Mesenchymal stem cell (in vitro differentiated cells and primary cell): ENCODE data around the gene TPM1.

Source experiments
- DNase-seq: peaks from one replicate; pipeline ENCODE4 v3.0.0-alpha.2; 2013
- H2AFZ ChIP-seq: one replicate; pipeline ENCODE4 v1.6.1; 2013; ENCODE audit warnings: low read depth, mild to moderate bottlenecking, control low read depth, inconsistent platforms, low read length, moderate library complexity
- H2AK5ac ChIP-seq: 2 replicates; pipeline ENCODE4 v1.6.1; 2013; ENCODE audit warnings: low read length, moderate library complexity, mild to moderate bottlenecking, inconsistent platforms; ENCODE audit not compliant: severe bottlenecking
- H2BK120ac ChIP-seq: one replicate; pipeline ENCODE4 v1.6.1; 2013; ENCODE audit warnings: low read depth, mild to moderate bottlenecking, inconsistent platforms, low read length, moderate library complexity
- H2BK12ac ChIP-seq, 2 experiments: one replicate each; pipeline ENCODE4 v1.6.1; 2013; ENCODE audit warnings: inconsistent platforms in 2 of 2, low read length in 2 of 2, mild to moderate bottlenecking in 2 of 2, moderate library complexity in 2 of 2, control low read depth in 1 of 2
- H2BK15ac ChIP-seq: one replicate; pipeline ENCODE4 v1.6.1; 2013; ENCODE audit warnings: mild to moderate bottlenecking, low read depth, inconsistent platforms; ENCODE audit not compliant: poor library complexity, severe bottlenecking
- H2BK5ac ChIP-seq: 2 replicates; pipeline ENCODE4 v1.6.1; 2013; ENCODE audit warnings: low read depth, mild to moderate bottlenecking, low read length, control low read depth, inconsistent platforms; ENCODE audit not compliant: poor library complexity, severe bottlenecking
- H3K14ac ChIP-seq, 2 experiments: one replicate each; pipeline ENCODE4 v1.6.1; 2013; ENCODE audit warnings: inconsistent platforms in 2 of 2, low read length in 2 of 2, control low read depth in 1 of 2, mild to moderate bottlenecking in 1 of 2, moderate library complexity in 1 of 2
- H3K18ac ChIP-seq, 2 experiments: one replicate each; pipeline ENCODE4 v1.6.1; 2013; ENCODE audit warnings: inconsistent platforms in 2 of 2, low read length in 2 of 2, control low read depth in 1 of 2, low read depth in 1 of 2, mild to moderate bottlenecking in 1 of 2
- H3K23ac ChIP-seq, 2 experiments: one replicate each; pipeline ENCODE4 v1.6.1; 2013; ENCODE audit warnings: inconsistent platforms in 2 of 2, low read length in 2 of 2, mild to moderate bottlenecking in 2 of 2, moderate library complexity in 2 of 2, control low read depth in 1 of 2
- H3K27ac ChIP-seq: 2 replicates; pipeline ENCODE4 v1.5.1; 2013; ENCODE audit warnings: mild to moderate bottlenecking, moderate library complexity, low read length, control low read depth, inconsistent platforms; ENCODE audit not compliant: poor library complexity, severe bottlenecking
- H3K27me3 ChIP-seq, 2 experiments: 2 replicates each; pipeline versions ENCODE4 v1.6.1 to v1.7.0; 2013; ENCODE audit warnings: low read length in 2 of 2, mild to moderate bottlenecking in 2 of 2, moderate library complexity in 2 of 2, control low read depth in 1 of 2, inconsistent platforms in 1 of 2; ENCODE audit not compliant: control insufficient read depth in 1 of 2, insufficient read depth in 1 of 2
- H3K36me3 ChIP-seq, 2 experiments: 2 replicates each; pipeline versions ENCODE4 v1.6.1 to v1.7.0; 2013; ENCODE audit warnings: low read length in 2 of 2, control low read depth in 1 of 2, inconsistent platforms in 1 of 2, low read depth in 1 of 2, mild to moderate bottlenecking in 1 of 2; ENCODE audit not compliant: insufficient read depth in 2 of 2, control insufficient read depth in 1 of 2
- H3K4ac ChIP-seq, 2 experiments: one replicate each; pipeline ENCODE4 v1.6.1; 2013; ENCODE audit warnings: inconsistent platforms in 2 of 2, low read length in 2 of 2, mild to moderate bottlenecking in 2 of 2, moderate library complexity in 2 of 2, control low read depth in 1 of 2, low read depth in 1 of 2
- H3K4me1 ChIP-seq: 2 replicates; pipeline ENCODE4 v1.6.1; 2013; ENCODE audit warnings: low read depth, low read length, control low read depth; ENCODE audit not compliant: control insufficient read depth, insufficient read depth
- H3K4me2 ChIP-seq: 2 replicates; pipeline ENCODE4 v1.6.1; 2013; ENCODE audit warnings: low read length, mild to moderate bottlenecking, inconsistent platforms; ENCODE audit not compliant: poor library complexity, severe bottlenecking
- H3K4me3 ChIP-seq, 2 experiments: 2 replicates each; pipeline versions ENCODE4 v1.5.1 to v1.7.0; 2013; ENCODE audit warnings: low read length in 2 of 2, mild to moderate bottlenecking in 2 of 2, control low read depth in 1 of 2, low read depth in 1 of 2; ENCODE audit not compliant: insufficient read depth in 1 of 2
- H3K79me1 ChIP-seq: replicated peaks from 2 replicates; pipeline ENCODE4 v1.6.1; 2013; ENCODE audit warnings: mild to moderate bottlenecking, control low read depth, low read length, inconsistent platforms; ENCODE audit not compliant: poor library complexity, severe bottlenecking
- H3K9ac ChIP-seq: 2 replicates; pipeline ENCODE4 v1.7.0; 2013; ENCODE audit warnings: mild to moderate bottlenecking, low read length, moderate library complexity
- H3K9me3 ChIP-seq: 2 replicates; pipeline ENCODE4 v1.7.0; 2013; ENCODE audit warnings: mild to moderate bottlenecking, low read length; ENCODE audit not compliant: control insufficient read depth
- H4K8ac ChIP-seq: one replicate; pipeline ENCODE4 v1.6.1; 2013; ENCODE audit warnings: inconsistent platforms, mild to moderate bottlenecking, low read length, moderate library complexity
- H4K91ac ChIP-seq: one replicate; pipeline ENCODE4 v1.6.1; 2013; ENCODE audit warnings: mild to moderate bottlenecking, low read length, inconsistent platforms
- WGBS: methylation state at CpG from one replicate; pipeline ENCODE4 v1.1.7; 2013; ENCODE audit warnings: mixed read lengths; 5-methylcytosine and 5-hydroxymethylcytosine counted together

The TPM1 gene

GRCh38 chr15:63051156-63052066 lies 8.9 kb downstream of the TPM1 start:
- Histone ChIP-seq H2BK120ac (peak overlapping the region; percentile 54), H3K27me3 (no peaks in the 10 kb centered on the region), H3K18ac (peak overlapping the region in 1 of 2 experiments; percentile 38), H2BK15ac (no peak overlapping the region), H3K4me2 (peak overlapping the region; percentile 0), H2AFZ (no peak overlapping the region), H3K79me1 (no peaks in the 10 kb centered on the region), H2BK12ac (peak overlapping the region in 1 of 2 experiments; percentile 21), H4K8ac (peak overlapping the region; percentile 75), H3K4me1 (peaks cover 17% of the 10 kb centered on the region), H2BK5ac (no peak overlapping the region), H3K9ac (peak overlapping the region; percentile 93), H2AK5ac (no peak overlapping the region), H4K91ac (no peak overlapping the region), H3K14ac (no peak overlapping the region), H3K9me3 (no peaks in the 10 kb centered on the region), H3K36me3 (peaks cover 0 to 34% of the 10 kb centered on the region in 2 experiments), H3K4ac (no peak overlapping the region), H3K27ac (peak overlapping the region; percentile 95), H3K4me3 (peak overlapping the region in 1 of 2 experiments; percentile 93), H3K23ac (no peak overlapping the region)
- DNase-seq: peak; percentile 89
- 11% methylated on average over 4 of the region's 5 CpGs for WGBS

DNA sequence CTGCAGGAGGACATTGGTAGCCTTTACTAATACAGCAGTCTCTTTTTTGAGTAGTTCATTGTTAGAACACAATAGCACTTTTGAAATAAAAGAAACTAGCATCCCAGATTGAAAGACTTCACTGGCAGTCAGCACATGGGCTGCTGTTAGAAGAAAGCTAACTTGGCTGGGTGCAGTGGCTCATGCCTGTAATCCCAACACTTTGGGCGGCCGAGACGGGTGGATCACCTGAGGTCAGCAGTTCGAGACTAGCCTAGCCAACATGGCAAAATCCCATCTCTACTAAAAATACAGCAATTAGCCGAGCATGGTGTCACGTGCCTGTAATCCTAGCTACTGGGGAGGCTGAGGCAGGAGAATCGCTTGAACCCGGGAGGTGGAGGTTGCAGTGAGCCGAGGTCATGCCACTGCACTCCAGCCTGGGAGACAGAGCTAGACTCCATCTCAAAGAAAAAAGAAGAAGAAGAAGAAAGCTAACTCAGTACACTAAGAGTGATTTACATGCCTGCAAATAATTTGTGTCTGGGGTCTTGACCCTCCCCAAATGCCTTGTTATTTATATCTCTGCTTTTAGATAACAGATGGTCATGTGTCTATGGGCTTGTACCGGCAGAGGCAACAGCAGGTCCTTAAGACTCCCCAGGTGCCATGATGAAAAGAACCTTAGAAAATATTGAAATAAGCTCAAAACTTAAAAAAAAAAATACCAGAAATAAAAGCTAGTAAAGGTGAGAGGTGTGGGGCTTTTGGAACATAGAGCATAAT lies 9.7 kb downstream of the TPM1 start:
- Histone ChIP-seq H4K91ac (no peak overlapping the region), H2BK12ac (peak overlapping the region; percentile 63 to 65), H3K9me3 (no peaks in the 10 kb centered on the region), H3K27ac (peak overlapping the region; percentile 90), H3K4me2 (peak overlapping the region; percentile 10), H2BK5ac (no peak overlapping the region), H3K23ac (no peak overlapping the region), H4K8ac (peak overlapping the region; percentile 85), H2BK15ac (no peak overlapping the region), H3K36me3 (peaks cover 7 to 34% of the 10 kb centered on the region in 2 experiments), H2BK120ac (peak overlapping the region; percentile 54), H3K9ac (peak overlapping the region; percentile 93), H2AK5ac (no peak overlapping the region), H3K4me3 (no peak overlapping the region), H3K27me3 (no peaks in the 10 kb centered on the region), H3K4ac (no peak overlapping the region), H3K14ac (peak overlapping the region in 1 of 2 experiments; percentile 93), H2AFZ (no peak overlapping the region), H3K4me1 (peaks cover 19% of the 10 kb centered on the region), H3K79me1 (no peaks in the 10 kb centered on the region), H3K18ac (peak overlapping the region; percentile 61 to 73)
- DNase-seq: peak; percentile 13
- WGBS: 90% methylated on average over 9 of the region's 10 CpGs

DNA sequence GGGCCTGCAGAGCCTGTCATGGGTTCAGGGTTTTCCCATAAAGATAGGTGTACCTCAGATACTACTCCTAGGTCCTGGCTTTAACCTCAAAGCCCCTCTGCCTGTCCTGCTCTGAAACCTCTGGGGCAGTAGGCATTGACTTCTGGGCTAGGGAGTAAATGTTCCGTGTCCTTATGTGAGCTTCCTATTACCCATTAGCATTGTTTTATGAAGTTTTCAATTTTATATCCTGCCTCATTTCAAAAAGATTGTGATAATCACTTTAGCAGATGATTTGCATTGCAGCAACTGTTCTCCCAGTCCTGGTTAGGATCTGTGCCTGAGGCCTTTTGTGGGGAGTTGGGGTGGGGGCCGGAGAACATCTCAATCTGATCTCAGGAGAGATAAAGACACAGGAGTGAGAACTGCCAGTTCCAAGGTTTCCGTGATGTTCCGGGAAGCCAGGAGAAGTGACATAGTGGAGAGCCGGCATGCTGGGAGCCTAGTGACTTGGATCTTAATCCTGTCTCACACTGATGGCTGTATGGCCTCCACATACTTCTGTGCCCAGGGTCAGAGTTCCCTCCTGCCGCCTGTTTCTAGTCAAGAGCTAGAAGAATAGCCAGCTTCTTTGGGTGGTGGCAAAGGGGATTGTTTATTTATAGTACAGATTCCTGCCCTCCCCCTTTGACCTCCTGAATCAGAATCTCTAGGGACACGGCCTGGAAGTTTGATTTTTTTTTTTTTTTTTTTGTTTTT lies 10.6 kb downstream of the TPM1 start:
- H3K9me3 ChIP-seq: no peaks in the 10 kb centered on the region
- peak overlapping the region in 1 of 2 experiments; percentile 69 for H3K4ac ChIP-seq
- H3K27ac ChIP-seq: peak overlapping the region; percentile 93
- H3K14ac ChIP-seq: peak overlapping the region in 1 of 2 experiments; percentile 71
- no peak overlapping the region for H2AFZ ChIP-seq
- H3K36me3 ChIP-seq: peaks cover 16 to 32% of the 10 kb centered on the region in 2 experiments
- H3K27me3 ChIP-seq: no peaks in the 10 kb centered on the region
- no peak overlapping the region for H4K91ac ChIP-seq
- 2% methylated on average over 5 of the region's 7 CpGs for WGBS
- no peak overlapping the region for H3K23ac ChIP-seq
- H2BK5ac ChIP-seq: no peak overlapping the region
- H3K9ac ChIP-seq: peak overlapping the region; percentile 93
- peak overlapping the region; percentile 31 for H3K4me2 ChIP-seq
- H2AK5ac ChIP-seq: peak overlapping the region; percentile 20
- DNase-seq: peak; percentile 82
- no peak overlapping the region for H4K8ac ChIP-seq
- peak overlapping the region; percentile 66 to 91 for H2BK12ac ChIP-seq
- no peak overlapping the region for H2BK15ac ChIP-seq
- no peaks in the 10 kb centered on the region for H3K79me1 ChIP-seq
- peak overlapping the region in 1 of 2 experiments; percentile 5 for H3K4me3 ChIP-seq
- H3K4me1 ChIP-seq: peaks cover 21% of the 10 kb centered on the region
- H3K18ac ChIP-seq: peak overlapping the region; percentile 52 to 92
- H2BK120ac ChIP-seq: no peak overlapping the region
